C4-2B (cell line): ENCODE measurements around the gene DIAPH2.

Experiments used
- ZFX ChIP-seq: fragments of 450-650 bp; IDR thresholded peaks from 2 replicates; pipeline ENCODE4 v1.6.1; 2017
- TF ChIP-seq, protein P1 (sequence below): fragments of 450-650 bp; conservative IDR thresholded peaks from 2 replicates; pipeline ENCODE4 v1.5.1; 2017; ENCODE audit warnings: mild to moderate bottlenecking

DNA sequence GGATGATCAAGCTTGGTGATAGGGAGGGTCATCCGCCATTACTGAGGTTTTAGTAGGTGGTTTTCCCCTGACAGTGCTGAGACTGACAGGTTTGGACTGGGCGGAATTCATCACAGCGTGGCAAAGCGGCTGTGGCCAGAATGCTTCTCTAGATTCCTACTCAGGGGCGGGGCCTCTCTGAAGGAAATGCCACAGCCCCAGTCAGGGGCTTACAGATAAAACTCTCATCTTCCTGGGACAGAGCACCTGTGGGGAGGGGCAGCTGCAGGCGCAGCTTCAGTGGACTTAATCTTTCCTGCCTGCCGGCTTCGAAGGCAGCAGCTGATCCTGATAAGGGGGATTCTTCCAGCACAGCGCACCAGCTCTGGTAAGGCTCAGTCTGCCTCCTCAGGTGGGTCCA lies 515.8 kb downstream of the DIAPH2 start:
- TF ChIP-seq, protein P1, sequence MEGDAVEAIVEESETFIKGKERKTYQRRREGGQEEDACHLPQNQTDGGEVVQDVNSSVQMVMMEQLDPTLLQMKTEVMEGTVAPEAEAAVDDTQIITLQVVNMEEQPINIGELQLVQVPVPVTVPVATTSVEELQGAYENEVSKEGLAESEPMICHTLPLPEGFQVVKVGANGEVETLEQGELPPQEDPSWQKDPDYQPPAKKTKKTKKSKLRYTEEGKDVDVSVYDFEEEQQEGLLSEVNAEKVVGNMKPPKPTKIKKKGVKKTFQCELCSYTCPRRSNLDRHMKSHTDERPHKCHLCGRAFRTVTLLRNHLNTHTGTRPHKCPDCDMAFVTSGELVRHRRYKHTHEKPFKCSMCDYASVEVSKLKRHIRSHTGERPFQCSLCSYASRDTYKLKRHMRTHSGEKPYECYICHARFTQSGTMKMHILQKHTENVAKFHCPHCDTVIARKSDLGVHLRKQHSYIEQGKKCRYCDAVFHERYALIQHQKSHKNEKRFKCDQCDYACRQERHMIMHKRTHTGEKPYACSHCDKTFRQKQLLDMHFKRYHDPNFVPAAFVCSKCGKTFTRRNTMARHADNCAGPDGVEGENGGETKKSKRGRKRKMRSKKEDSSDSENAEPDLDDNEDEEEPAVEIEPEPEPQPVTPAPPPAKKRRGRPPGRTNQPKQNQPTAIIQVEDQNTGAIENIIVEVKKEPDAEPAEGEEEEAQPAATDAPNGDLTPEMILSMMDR = no peak
- no peak for TF ChIP-seq ZFX
